HEK293T (cell line): Measurements from ENCODE around the gene ZMAT3.
"Not testable (repeated sequence)": the region's sequence is repeated elsewhere in the genome, so short reads cannot be mapped to it uniquely, and the experiment has no call there.

Experiments used
- CTCF ChIA-PET: fragments of 350-600 bp; formaldehyde crosslinking; extraction: SDS; loops from one replicate; lab custom pipeline; 2021; ENCODE audit warnings: antibody characterized with exemption, inconsistent platforms; lab: Yijun Ruan, JAX
- POLR2A ChIA-PET: fragments of 350-600 bp; formaldehyde crosslinking; extraction: SDS; loops from one replicate; lab custom pipeline; 2020; ENCODE audit warnings: antibody characterized with exemption, inconsistent platforms; lab: Yijun Ruan, JAX
- DNase-seq: peaks from one replicate; pipeline ENCODE4 v3.0.0; 2012; ENCODE audit warnings: mixed read lengths; ENCODE audit errors: extremely low spot score
- ARNT ChIP-seq: fragments of 450-650 bp; IDR thresholded peaks from 2 replicates; pipeline ENCODE4 v1.6.1; 2017; ENCODE audit warnings: mild to moderate bottlenecking
- BHLHE40 ChIP-seq: fragments of 450-650 bp; IDR thresholded peaks from 2 replicates; pipeline ENCODE4 v1.6.1; 2016; ENCODE audit warnings: mild to moderate bottlenecking, moderate library complexity, borderline replicate concordance
- CTBP1 ChIP-seq: fragments of 450-650 bp; IDR thresholded peaks from 2 replicates; pipeline ENCODE4 v1.6.1; 2016; ENCODE audit warnings: borderline replicate concordance
- ELF4 ChIP-seq: fragments of 450-650 bp; IDR thresholded peaks from 2 replicates; pipeline ENCODE4 v1.6.1; 2017; ENCODE audit warnings: antibody characterized with exemption
- FOXA1 ChIP-seq: fragments of 450-650 bp; IDR thresholded peaks from 2 replicates; pipeline ENCODE4 v1.6.1; 2016; ENCODE audit warnings: mild to moderate bottlenecking
- FOXK2 ChIP-seq: fragments of 450-650 bp; IDR thresholded peaks from 2 replicates; pipeline ENCODE4 v1.6.1; 2016; ENCODE audit warnings: mild to moderate bottlenecking
- FOXM1 ChIP-seq: fragments of 450-650 bp; IDR thresholded peaks from 2 replicates; pipeline ENCODE4 v1.6.1; 2017; ENCODE audit warnings: mild to moderate bottlenecking, borderline replicate concordance
- HDGF ChIP-seq: fragments of 450-650 bp; IDR thresholded peaks from 2 replicates; pipeline ENCODE4 v1.6.1; 2017; ENCODE audit warnings: antibody characterized with exemption, borderline replicate concordance
- L3MBTL2 ChIP-seq: fragments of 450-650 bp; conservative IDR thresholded peaks from 2 replicates; pipeline ENCODE4 v1.6.1; 2016; ENCODE audit warnings: mild to moderate bottlenecking
- LEF1 ChIP-seq: fragments of 450-650 bp; IDR thresholded peaks from 2 replicates; pipeline ENCODE4 v1.6.1; 2017; ENCODE audit warnings: mild to moderate bottlenecking, borderline replicate concordance
- NFRKB ChIP-seq: fragments of 450-650 bp; IDR thresholded peaks from 2 replicates; pipeline ENCODE4 v1.6.1; 2016; ENCODE audit warnings: mild to moderate bottlenecking, moderate library complexity
- SP1 ChIP-seq: fragments of 450-650 bp; IDR thresholded peaks from 2 replicates; pipeline ENCODE4 v1.6.1; 2017
- SUZ12 ChIP-seq: fragments of 450-650 bp; IDR thresholded peaks from 2 replicates; pipeline ENCODE4 v1.6.1; 2016; ENCODE audit warnings: mild to moderate bottlenecking
- TARDBP ChIP-seq: fragments of 450-650 bp; IDR thresholded peaks from 2 replicates; pipeline ENCODE4 v1.6.1; 2016
- ZNF384 ChIP-seq: fragments of 450-650 bp; IDR thresholded peaks from 2 replicates; pipeline ENCODE4 v1.6.1; 2016
- TF ChIP-seq, protein P1 (sequence below): fragments of 450-650 bp; IDR thresholded peaks from 2 replicates; pipeline ENCODE4 v1.6.1; 2016

ZMAT3 gene, protein sequence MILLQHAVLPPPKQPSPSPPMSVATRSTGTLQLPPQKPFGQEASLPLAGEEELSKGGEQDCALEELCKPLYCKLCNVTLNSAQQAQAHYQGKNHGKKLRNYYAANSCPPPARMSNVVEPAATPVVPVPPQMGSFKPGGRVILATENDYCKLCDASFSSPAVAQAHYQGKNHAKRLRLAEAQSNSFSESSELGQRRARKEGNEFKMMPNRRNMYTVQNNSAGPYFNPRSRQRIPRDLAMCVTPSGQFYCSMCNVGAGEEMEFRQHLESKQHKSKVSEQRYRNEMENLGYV

DNA sequence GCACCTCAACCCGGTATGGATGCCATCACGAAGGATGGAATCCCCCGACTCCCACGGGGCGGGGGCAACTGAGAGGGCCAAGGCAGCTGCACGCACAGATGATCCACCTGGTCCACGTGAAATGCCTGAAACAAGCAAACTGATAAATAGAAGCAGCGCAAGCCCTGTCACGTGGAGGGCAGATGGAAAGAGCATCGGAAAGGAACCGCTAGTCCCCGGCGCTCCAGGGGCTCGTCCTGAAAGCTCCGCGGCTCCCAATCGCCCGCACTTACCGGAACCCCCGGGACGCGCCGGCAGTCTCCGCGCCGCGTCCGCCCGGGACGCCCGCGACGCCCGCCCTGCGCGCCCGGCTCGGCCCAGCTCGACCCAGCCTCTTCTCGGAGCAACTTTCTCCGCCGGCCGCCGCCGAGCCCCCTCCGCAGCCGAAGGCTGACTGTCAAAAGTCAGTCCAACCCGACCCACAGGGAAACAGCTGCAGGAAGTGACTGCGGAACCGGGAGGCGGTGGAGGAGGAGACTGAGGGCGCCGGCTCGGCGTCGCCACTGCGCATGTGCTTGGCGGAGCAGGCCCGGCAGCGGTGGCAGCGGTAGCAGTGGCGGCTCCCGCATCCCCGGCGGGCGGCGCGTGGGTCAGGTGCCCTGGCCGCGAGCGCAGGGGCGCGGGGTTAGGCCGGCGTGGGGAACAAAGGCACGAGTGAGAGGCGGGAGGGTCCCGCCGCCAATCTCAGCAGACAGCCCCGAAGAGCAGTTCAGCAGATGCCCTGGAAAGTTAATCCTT lies at the start of gene ZMAT3:
Gene ZMAT3 (minus strand): TSS at position 487 of the 777 bp plus-strand sequence. CDS start 4,057 bp downstream, outside the sequence.
- CTCF ChIA-PET: no interaction called here
- POLR2A ChIA-PET: interaction anchor here (1.4 kb wide), 1 partner anchor 11 kb away, joined by 9 read pairs; no protein-coding TSS in a partner anchor
- DNase-seq: peak; percentile 76
- TF ChIP-seq TARDBP (no peak), L3MBTL2 (peak; percentile 56), FOXK2 (no peak)

DNA sequence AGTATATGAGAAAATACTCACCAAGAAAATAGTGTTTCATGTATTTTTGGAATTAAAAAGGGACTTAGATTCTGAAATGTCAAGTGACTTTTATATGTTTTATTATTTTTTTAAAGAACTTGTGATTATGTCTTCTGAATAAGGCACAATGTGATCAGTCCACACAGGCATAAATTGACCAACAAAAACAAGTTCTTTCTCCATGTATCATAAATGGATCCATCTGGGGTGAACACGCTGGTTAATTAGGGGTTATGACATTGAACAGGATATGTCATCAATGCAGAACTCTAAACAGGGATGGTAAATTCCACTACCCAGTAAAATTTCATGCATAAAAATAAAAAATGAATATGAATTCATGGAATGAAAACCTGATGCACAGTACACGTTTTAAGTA lies 45.2 kb upstream of the ZMAT3 start:
- POLR2A ChIA-PET: no interaction called here
- DNase-seq: no peak
- CTCF ChIA-PET: no interaction called here
- TF ChIP-seq CTBP1 (no peak), HDGF (no peak), FOXA1 (no peak), SUZ12 (no peak), FOXK2 (no peak), ARNT (no peak), SP1 (no peak), BHLHE40 (no peak), L3MBTL2 (no peak), NFRKB (no peak), ZNF384 (no peak)

DNA sequence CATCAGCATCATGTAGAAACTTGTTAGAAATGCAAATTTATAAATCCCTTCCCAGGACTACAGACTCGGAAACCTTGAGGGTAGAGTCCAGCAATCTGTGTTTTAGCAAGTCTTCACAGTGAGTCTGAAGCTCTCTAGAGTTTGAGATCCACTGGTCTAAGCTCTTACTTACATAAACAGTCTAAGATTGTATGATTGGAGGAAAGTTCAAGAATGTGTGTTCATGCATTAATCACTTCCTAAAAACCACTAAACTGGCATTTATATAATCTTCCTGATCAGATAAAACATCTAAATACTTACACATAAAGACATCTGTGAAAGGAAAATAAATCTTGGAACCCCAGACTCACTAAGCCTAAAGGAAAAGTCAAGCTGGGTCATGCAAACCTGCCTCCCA lies 43.8 kb upstream of the ZMAT3 start:
- POLR2A ChIA-PET, DNase-seq, CTCF ChIA-PET: not testable (repeated sequence)

DNA sequence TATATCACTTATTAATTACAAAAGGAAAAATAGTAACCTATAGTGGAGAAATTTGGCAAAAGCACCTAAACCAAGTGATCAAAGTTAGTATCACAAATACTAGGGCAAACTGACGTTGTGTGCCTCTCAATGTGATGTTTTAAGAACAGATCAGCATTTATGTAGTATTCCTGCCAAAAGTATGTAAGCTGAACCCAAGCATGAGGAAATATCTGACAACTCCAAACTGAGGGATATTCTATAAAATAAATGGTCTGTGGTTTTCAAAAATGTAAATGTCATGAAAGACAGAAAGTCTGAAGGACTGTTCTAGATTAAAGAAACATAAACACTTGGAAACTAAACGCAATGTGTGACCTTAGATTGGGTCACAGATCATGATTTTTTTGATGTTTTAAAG lies 42.3 kb upstream of the ZMAT3 start:
- no peak for DNase-seq
- TF ChIP-seq ELF4 (no peak), CTBP1 (no peak), BHLHE40 (no peak), FOXA1 (no peak), NFRKB (no peak), HDGF (no peak), ARNT (no peak), TARDBP (no peak), FOXK2 (no peak), LEF1 (no peak), SP1 (no peak)
- ChIA-PET CTCF (no interaction called here), POLR2A (no interaction called here)

DNA sequence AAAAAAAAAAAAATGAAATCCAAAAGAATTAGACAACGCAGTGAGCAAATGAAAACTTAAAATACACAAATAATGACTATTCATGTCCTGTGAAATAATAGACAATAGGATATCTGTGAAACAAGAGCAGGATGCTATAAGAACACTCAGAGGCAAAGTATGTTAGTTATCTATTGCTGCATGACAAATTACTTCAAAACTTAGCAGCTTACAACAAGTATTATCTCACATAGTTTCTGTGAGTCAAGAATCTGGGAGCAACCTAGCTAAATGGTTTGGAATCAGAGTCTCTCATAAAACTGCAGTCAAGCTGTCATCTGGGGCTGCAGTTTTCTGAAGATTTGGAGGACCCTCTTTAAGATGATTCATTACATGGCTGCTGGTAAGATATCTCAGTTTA lies 36.5 kb upstream of the ZMAT3 start:
- TF ChIP-seq FOXA1 (no peak), FOXM1 (no peak), TARDBP (no peak), ARNT (no peak), SP1 (no peak), HDGF (no peak), NFRKB (no peak), SUZ12 (no peak), ELF4 (no peak), CTBP1 (no peak), FOXK2 (no peak), ZNF384 (no peak)
- TF ChIP-seq, protein P1, sequence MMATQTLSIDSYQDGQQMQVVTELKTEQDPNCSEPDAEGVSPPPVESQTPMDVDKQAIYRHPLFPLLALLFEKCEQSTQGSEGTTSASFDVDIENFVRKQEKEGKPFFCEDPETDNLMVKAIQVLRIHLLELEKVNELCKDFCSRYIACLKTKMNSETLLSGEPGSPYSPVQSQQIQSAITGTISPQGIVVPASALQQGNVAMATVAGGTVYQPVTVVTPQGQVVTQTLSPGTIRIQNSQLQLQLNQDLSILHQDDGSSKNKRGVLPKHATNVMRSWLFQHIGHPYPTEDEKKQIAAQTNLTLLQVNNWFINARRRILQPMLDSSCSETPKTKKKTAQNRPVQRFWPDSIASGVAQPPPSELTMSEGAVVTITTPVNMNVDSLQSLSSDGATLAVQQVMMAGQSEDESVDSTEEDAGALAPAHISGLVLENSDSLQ: no peak
- ChIA-PET CTCF (no interaction called here), POLR2A (no interaction called here)
- no peak for DNase-seq

DNA sequence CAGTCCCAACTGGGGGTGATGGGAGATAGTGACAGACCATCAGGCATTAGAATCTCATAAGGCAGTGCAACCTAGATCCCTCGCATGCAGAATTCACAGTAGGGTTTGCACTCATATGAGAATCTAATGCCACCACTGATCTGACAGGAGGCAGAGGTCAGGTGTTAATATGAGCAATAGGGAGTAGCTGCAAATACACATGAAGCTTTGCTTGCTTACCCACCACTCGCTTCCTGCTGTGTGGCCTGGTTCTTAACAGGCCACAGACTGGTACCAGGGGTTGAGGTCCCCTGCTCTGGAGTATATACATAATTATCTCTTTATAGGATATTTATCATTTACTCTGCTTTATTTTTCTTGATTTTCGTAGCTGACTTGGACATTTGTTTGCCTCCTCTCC lies 36.0 kb upstream of the ZMAT3 start:
- ChIA-PET CTCF (no interaction called here), POLR2A (no interaction called here)
- no peak for DNase-seq
- TF ChIP-seq FOXK2 (no peak), SUZ12 (no peak), FOXM1 (no peak)

DNA sequence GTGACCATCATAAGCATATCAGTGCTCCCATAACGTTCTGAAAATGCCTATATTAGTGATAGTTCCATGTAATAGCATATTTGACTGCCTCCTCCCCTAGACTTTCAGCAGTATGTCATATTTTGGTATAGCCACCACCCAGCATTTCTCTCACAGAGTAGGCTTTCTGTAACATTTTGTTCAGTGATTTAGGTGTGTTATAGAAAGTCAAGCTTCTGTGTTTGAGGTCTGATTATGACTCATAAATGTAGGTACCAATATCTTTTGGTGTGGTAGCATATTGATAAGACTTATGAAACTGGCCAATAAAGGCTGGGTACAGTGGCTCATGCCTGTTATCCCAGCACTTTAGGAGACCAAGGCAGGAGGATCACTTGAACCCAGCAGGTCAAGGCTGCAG lies 34.3 kb upstream of the ZMAT3 start:
- ChIA-PET CTCF (no interaction called here), POLR2A (no interaction called here)
- no peak for DNase-seq
- no peak for TF ChIP-seq ARNT
- TF ChIP-seq L3MBTL2: no peak
- TF ChIP-seq CTBP1: no peak
- no peak for TF ChIP-seq NFRKB
- TF ChIP-seq SP1: no peak
- TF ChIP-seq FOXK2: no peak
- TF ChIP-seq, protein P1: no peak
- TF ChIP-seq ZNF384: no peak
- no peak for TF ChIP-seq FOXM1
- no peak for TF ChIP-seq ELF4
- TF ChIP-seq LEF1: no peak
- no peak for TF ChIP-seq BHLHE40
- no peak for TF ChIP-seq HDGF
- TF ChIP-seq TARDBP: no peak
- no peak for TF ChIP-seq SUZ12
- TF ChIP-seq FOXA1: no peak
